Breast epithelium (tissue), 4 donors: ENCODE data around the gene PLPP2. TPM values are rescaled to one million over a fixed set of nuclear protein-coding genes. Genes with fewer than 3 reads are reported as not detected.

ENCODE experiments used
- DNase-seq, 2 donors: peaks; one replicate each; pipeline ENCODE4 v3.0.0-alpha.2; 2019; ENCODE audit warnings: low spot score in 2 of 2
- H3K27ac ChIP-seq, 2 donors: fragments of 200-600 bp; sonication (generic) in 1 of 2; one replicate each; pipeline ENCODE4 v1.5.1; 2016 to 2019; ENCODE audit warnings: mild to moderate bottlenecking in 1 of 2
- H3K27me3 ChIP-seq, 2 donors: fragments of 200-600 bp; sonication (generic) in 1 of 2; one replicate each; pipeline versions ENCODE4 v1.5.1 to v1.6.0; 2017 to 2019; ENCODE audit warnings: control low read depth in 1 of 2, mild to moderate bottlenecking in 1 of 2
- H3K36me3 ChIP-seq: fragments of 200-600 bp; one replicate; pipeline ENCODE4 v1.5.1; 2019
- H3K4me1 ChIP-seq, 2 donors: fragments of 200-600 bp; sonication (generic); one replicate each; pipeline ENCODE4 v1.5.1; 2016 to 2019; ENCODE audit warnings: control low read depth in 1 of 2
- H3K4me3 ChIP-seq, 3 donors: fragments of 200-600 bp; sonication (generic); 1 replicate in 2 of 3; 2 replicates in 1 of 3; pipeline ENCODE4 v1.5.1; 2016 to 2019; ENCODE audit warnings: mild to moderate bottlenecking in 3 of 3, moderate library complexity in 2 of 3
- H3K9me3 ChIP-seq, 2 donors: fragments of 200-600 bp; sonication (generic) in 1 of 2; one replicate each; pipeline ENCODE4 v1.5.1; 2016 to 2019; ENCODE audit warnings: control low read depth in 1 of 2
- POLR2A ChIP-seq: fragments of 450-650 bp; IDR thresholded peaks from one replicate; pipeline ENCODE4 v1.6.1; 2016; ENCODE audit warnings: antibody characterized with exemption, mild to moderate bottlenecking, moderate library complexity
- POLR2AphosphoS5 ChIP-seq, 3 donors: sonication (generic); formaldehyde crosslinking; IDR thresholded peaks; one replicate each; pipeline ENCODE4 v1.6.1; 2017; ENCODE audit warnings: antibody characterized with exemption in 3 of 3
- intact Hi-C: fragments of 100-400 bp; cut with DNase I; formaldehyde crosslinking; loops from one replicate; pipeline ENCODE4 v1.15.1; 2023; ENCODE audit warnings: low total_unique reads
- total RNA-seq, 3 donors: library from RNA; depleted of rRNA; stranded (reverse); fragments of >200 nt; gene quantifications; one replicate each; pipeline ENCODE4 v1.1.0, GENCODE V29; 2016
- TF ChIP-seq, protein P1 (sequence below), 3 donors: fragments of 450-650 bp; IDR thresholded peaks; one replicate each; pipeline ENCODE4 v1.5.1; 2016 to 2017; ENCODE audit warnings: antibody characterized with exemption in 3 of 3, mild to moderate bottlenecking in 3 of 3, moderate library complexity in 3 of 3

PLPP2 gene
- total RNA-seq, 3 donors from 2014 or later, result 0.48 to 166 (median 120) TPM

DNA sequence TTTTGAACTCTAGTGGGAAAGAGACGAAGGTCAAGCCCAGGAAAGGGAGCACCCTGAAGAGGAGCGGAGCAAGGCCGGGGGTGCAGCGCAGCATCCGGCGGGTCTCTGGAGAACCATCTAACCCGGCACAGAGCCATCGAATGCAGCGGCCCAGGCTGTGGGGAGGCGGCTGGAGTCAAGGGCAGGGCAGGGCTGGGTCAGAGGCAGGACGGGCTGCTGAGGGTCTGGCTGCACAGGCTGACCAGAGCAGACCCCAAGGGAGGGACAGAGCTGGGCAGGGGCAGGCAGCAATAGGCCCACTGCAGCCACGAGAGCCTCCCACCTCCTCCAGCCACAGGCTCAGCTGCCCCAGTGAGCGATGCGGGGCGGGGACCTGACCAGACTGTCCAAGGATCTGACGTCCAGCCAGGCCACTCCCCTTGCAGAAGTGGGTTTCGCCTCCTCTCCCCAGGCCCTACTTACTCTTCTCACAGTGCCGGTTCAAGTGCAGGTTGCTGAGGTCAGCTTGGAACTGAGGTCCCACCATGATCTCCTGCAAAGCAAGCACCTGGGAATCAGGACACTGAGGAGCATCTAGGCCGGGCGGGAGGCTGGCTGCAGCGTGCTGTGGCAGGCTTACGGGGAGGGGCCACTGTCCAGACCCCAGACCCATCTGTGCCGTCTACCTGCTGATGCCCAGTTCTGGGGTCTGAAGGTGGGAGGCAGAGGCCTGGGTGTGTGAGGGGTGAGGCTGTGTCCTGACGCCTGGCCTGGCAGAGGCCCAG lies 34.2 kb upstream of the PLPP2 start:
- peaks cover 14% of the 10 kb centered on the region for H3K36me3 ChIP-seq
- H3K4me1 ChIP-seq, result no peaks in the 10 kb centered on the region
- no peak overlapping the region for H3K4me3 ChIP-seq
- TF ChIP-seq POLR2A (no peak), POLR2AphosphoS5 (IDR thresholded peaks at IDR 0.05) (no peak)
- TF ChIP-seq, protein P1, sequence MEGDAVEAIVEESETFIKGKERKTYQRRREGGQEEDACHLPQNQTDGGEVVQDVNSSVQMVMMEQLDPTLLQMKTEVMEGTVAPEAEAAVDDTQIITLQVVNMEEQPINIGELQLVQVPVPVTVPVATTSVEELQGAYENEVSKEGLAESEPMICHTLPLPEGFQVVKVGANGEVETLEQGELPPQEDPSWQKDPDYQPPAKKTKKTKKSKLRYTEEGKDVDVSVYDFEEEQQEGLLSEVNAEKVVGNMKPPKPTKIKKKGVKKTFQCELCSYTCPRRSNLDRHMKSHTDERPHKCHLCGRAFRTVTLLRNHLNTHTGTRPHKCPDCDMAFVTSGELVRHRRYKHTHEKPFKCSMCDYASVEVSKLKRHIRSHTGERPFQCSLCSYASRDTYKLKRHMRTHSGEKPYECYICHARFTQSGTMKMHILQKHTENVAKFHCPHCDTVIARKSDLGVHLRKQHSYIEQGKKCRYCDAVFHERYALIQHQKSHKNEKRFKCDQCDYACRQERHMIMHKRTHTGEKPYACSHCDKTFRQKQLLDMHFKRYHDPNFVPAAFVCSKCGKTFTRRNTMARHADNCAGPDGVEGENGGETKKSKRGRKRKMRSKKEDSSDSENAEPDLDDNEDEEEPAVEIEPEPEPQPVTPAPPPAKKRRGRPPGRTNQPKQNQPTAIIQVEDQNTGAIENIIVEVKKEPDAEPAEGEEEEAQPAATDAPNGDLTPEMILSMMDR (IDR thresholded peaks at IDR 0.05), result no peak
- H3K27me3 ChIP-seq, result no peaks in the 10 kb centered on the region
- no peak overlapping the region for H3K27ac ChIP-seq
- intact Hi-C loops, result no loop called here
- DNase-seq, result no peak
- H3K9me3 ChIP-seq, result peaks cover 0 to under 1% of the 10 kb centered on the region in 2 donors

- no peak for DNase-seq
- intact Hi-C loops, result no loop called here
- TF ChIP-seq, protein P1 (IDR thresholded peaks at IDR 0.05), result no peak
- TF ChIP-seq POLR2A (no peak), POLR2AphosphoS5 (IDR thresholded peaks at IDR 0.05) (no peak)
- Histone ChIP-seq H3K9me3 (no peaks in the 10 kb centered on the region), H3K27me3 (no peaks in the 10 kb centered on the region), H3K4me1 (no peaks in the 10 kb centered on the region), H3K4me3 (no peak overlapping the region), H3K27ac (no peak overlapping the region), H3K36me3 (peaks cover 14% of the 10 kb centered on the region)
These were observed 33.5 kb upstream of the PLPP2 start for GRCh38 chr19:324716-325115.

- Histone ChIP-seq H3K27ac (no peak overlapping the region), H3K4me3 (no peak overlapping the region), H3K36me3 (peaks cover 8% of the 10 kb centered on the region), H3K4me1 (no peaks in the 10 kb centered on the region), H3K9me3 (no peaks in the 10 kb centered on the region), H3K27me3 (no peaks in the 10 kb centered on the region)
- TF ChIP-seq POLR2A (no peak), POLR2AphosphoS5 (IDR thresholded peaks at IDR 0.05) (no peak)
- TF ChIP-seq, protein P1 (IDR thresholded peaks at IDR 0.05), result no peak
- intact Hi-C loops, result no loop called here
- no peak for DNase-seq
These were observed 31.4 kb upstream of the PLPP2 start for GRCh38 chr19:322616-323015.

- no peak for DNase-seq
- Histone ChIP-seq H3K4me1 (no peaks in the 10 kb centered on the region), H3K9me3 (no peaks in the 10 kb centered on the region), H3K4me3 (no peak overlapping the region), H3K27me3 (no peaks in the 10 kb centered on the region), H3K27ac (no peak overlapping the region), H3K36me3 (no peaks in the 10 kb centered on the region)
- intact Hi-C loops, result no loop called here
- TF ChIP-seq POLR2A (no peak), POLR2AphosphoS5 (IDR thresholded peaks at IDR 0.05) (no peak)
- TF ChIP-seq, protein P1 (IDR thresholded peaks at IDR 0.05), result no peak
These were observed 27.2 kb upstream of the PLPP2 start for GRCh38 chr19:318509-318774.

- DNase-seq, result no peak
- no peaks in the 10 kb centered on the region for H3K9me3 ChIP-seq
- no peak overlapping the region for H3K4me3 ChIP-seq
- no peaks in the 10 kb centered on the region for H3K4me1 ChIP-seq
- H3K27ac ChIP-seq, result no peak overlapping the region
- H3K27me3 ChIP-seq, result no peaks in the 10 kb centered on the region
- no peaks in the 10 kb centered on the region for H3K36me3 ChIP-seq
- intact Hi-C loops, result no loop called here
- TF ChIP-seq POLR2AphosphoS5 (IDR thresholded peaks at IDR 0.05), result no peak
- TF ChIP-seq, protein P1 (IDR thresholded peaks at IDR 0.05), result no peak
- no peak for TF ChIP-seq POLR2A
These were observed 26.7 kb upstream of the PLPP2 start for GRCh38 chr19:317710-318508.
